SK-N-SH (cell line): ENCODE data around the gene ASPDH. TPM values are rescaled to one million over a fixed set of nuclear protein-coding genes. Genes with fewer than 3 reads are reported as not detected.
"Not testable (repeated sequence)": the region's sequence is repeated elsewhere in the genome, so short reads cannot be mapped to it uniquely, and the experiment has no call there.

Experiments
- CTCF ChIA-PET: fragments of 300-600, 350-600 bp; formaldehyde crosslinking; extraction: SDS; loops from one replicate; lab custom pipeline; 2021; lab: Yijun Ruan, JAX
- POLR2A ChIA-PET: fragments of 350-600 bp; sonication (Branson Sonifier 250); formaldehyde crosslinking; extraction: SDS; loops from one replicate; lab custom pipeline; 2020; ENCODE audit warnings: antibody characterized with exemption, inconsistent platforms; lab: Yijun Ruan, JAX
- DNase-seq: peaks from one replicate; pipeline ENCODE4 v3.0.0; 2012
- H2AFZ ChIP-seq: fragments of 200-600 bp; sonication (generic); 2 replicates; pipeline ENCODE4 v1.8.1; 2016; ENCODE audit warnings: antibody characterized with exemption, mild to moderate bottlenecking, low read depth
- H3F3A ChIP-seq: fragments of 200-600 bp; sonication (generic); replicated peaks from 2 replicates; pipeline ENCODE3; 2016; ENCODE audit warnings: antibody characterized with exemption, mild to moderate bottlenecking; ENCODE audit not compliant: insufficient read depth
- H3K27ac ChIP-seq, 2 experiments: fragments of 200-500 bp in 1 of 2; fragments of 200-600 bp in 1 of 2; sonication (Bioruptor generic) in 1 of 2; sonication (generic), shearing (Covaris generic) in 1 of 2; 2 replicates each; pipeline versions ENCODE4 v1.5.1 to v1.6.1; 2014 to 2016; ENCODE audit warnings: low read depth in 2 of 2, inconsistent platforms in 1 of 2, low read length in 1 of 2, mild to moderate bottlenecking in 1 of 2, mixed read lengths in 1 of 2
- H3K27me3 ChIP-seq: fragments of 200-600 bp; sonication (generic), shearing (Covaris generic); 2 replicates; pipeline ENCODE4 v1.6.1; 2016; ENCODE audit warnings: mixed run types; ENCODE audit not compliant: insufficient read depth
- H3K36me3 ChIP-seq, 2 experiments: fragments of 200-500 bp in 1 of 2; fragments of 200-600 bp in 1 of 2; sonication (Bioruptor generic) in 1 of 2; sonication (generic) in 1 of 2; replicated peaks in 1 of 2; 2 replicates each; pipeline versions ENCODE3 to v1.5.1; 2014 to 2016; ENCODE audit warnings: low read length in 1 of 2, mild to moderate bottlenecking in 1 of 2; ENCODE audit not compliant: insufficient read depth in 2 of 2, control insufficient read depth in 1 of 2
- H3K4me1 ChIP-seq, 2 experiments: fragments of 200-500 bp in 1 of 2; fragments of 200-600 bp in 1 of 2; sonication (Bioruptor generic) in 1 of 2; sonication (generic), shearing (Covaris generic) in 1 of 2; 2 replicates each; pipeline versions ENCODE4 v1.5.1 to v1.6.1; 2014 to 2016; ENCODE audit warnings: low read depth in 1 of 2, low read length in 1 of 2, mixed run types in 1 of 2; ENCODE audit not compliant: insufficient read depth in 2 of 2, control insufficient read depth in 1 of 2
- H3K4me2 ChIP-seq: fragments of 200-600 bp; sonication (generic), shearing (Covaris generic); 2 replicates; pipeline ENCODE4 v1.6.1; 2017; ENCODE audit warnings: mixed run types
- H3K4me3 ChIP-seq, 2 experiments: fragments of 200-500 bp in 1 of 2; fragments of 200-600 bp in 1 of 2; sonication (Bioruptor generic) in 1 of 2; sonication (generic), shearing (Covaris generic) in 1 of 2; 2 replicates each; pipeline versions ENCODE4 v1.5.1 to v1.8.1; 2014 to 2016; ENCODE audit warnings: low read depth in 2 of 2, inconsistent platforms in 1 of 2, low read length in 1 of 2, mild to moderate bottlenecking in 1 of 2, mixed read lengths in 1 of 2, moderate library complexity in 1 of 2
- H3K79me2 ChIP-seq: fragments of 200-600 bp; sonication (generic); 2 replicates; pipeline ENCODE4 v1.8.1; 2017; ENCODE audit warnings: mild to moderate bottlenecking; ENCODE audit not compliant: insufficient read depth
- H3K9ac ChIP-seq: fragments of 200-600 bp; sonication (generic); 2 replicates; pipeline ENCODE4 v1.6.1; 2017; ENCODE audit warnings: mixed run types
- H3K9me2 ChIP-seq: fragments of 200-600 bp; sonication (generic); 2 replicates; pipeline ENCODE4 v1.6.1; 2017; ENCODE audit warnings: mixed run types
- H3K9me3 ChIP-seq: fragments of 200-600 bp; sonication (generic); 2 replicates; pipeline ENCODE4 v1.6.1; 2017; ENCODE audit warnings: mixed run types, mild to moderate bottlenecking, moderate library complexity
- H4K20me1 ChIP-seq: fragments of 200-600 bp; sonication (generic); 2 replicates; pipeline ENCODE4 v1.6.1; 2017; ENCODE audit warnings: mild to moderate bottlenecking, mixed run types; ENCODE audit not compliant: insufficient read depth
- CHD2 ChIP-seq: fragments of 150-350 bp; IDR thresholded peaks from 2 replicates; pipeline ENCODE4 v1.6.1; 2018; ENCODE audit warnings: low read length; ENCODE audit not compliant: partially characterized antibody
- FOXM1 ChIP-seq: IDR thresholded peaks from 2 replicates; pipeline ENCODE4 v1.4.0; 2012; ENCODE audit warnings: low read depth, mild to moderate bottlenecking
- MEF2A ChIP-seq: IDR thresholded peaks from 2 replicates; pipeline ENCODE4 v1.4.0; 2012; ENCODE audit warnings: low read depth, borderline replicate concordance
- NFIC ChIP-seq: IDR thresholded peaks from 2 replicates; pipeline ENCODE4 v1.4.0; 2012; ENCODE audit warnings: borderline replicate concordance
- POLR2AphosphoS5 ChIP-seq: IDR thresholded peaks from 2 replicates; pipeline ENCODE4 v1.6.1; 2012; ENCODE audit warnings: low read depth, low read length
- RAD21 ChIP-seq: IDR thresholded peaks from 2 replicates; pipeline ENCODE4 v1.6.1; 2012; ENCODE audit warnings: mild to moderate bottlenecking, low read length
- SIN3A ChIP-seq: IDR thresholded peaks from 2 replicates; pipeline ENCODE4 v1.6.1; 2012; ENCODE audit warnings: low read depth, mild to moderate bottlenecking, low read length, moderate library complexity, borderline replicate concordance
- SMC3 ChIP-seq: IDR thresholded peaks from 2 replicates; pipeline ENCODE4 v1.6.1; 2012; ENCODE audit warnings: low read depth, low read length, improper control_type of control experiment
- WGBS: methylation state at CpG from one replicate; pipeline ENCODE4 v1.1.6; 2017; ENCODE audit warnings: low lambda C conversion rate; 5-methylcytosine and 5-hydroxymethylcytosine counted together
- polyA plus RNA-seq, 3 experiments: library from polyadenylated mRNA; depleted of rRNA; stranded (reverse); fragments of >200 nt; gene quantifications; 2 replicates each; pipeline ENCODE4 v1.2.3, GENCODE V29; 2012
- TF ChIP-seq, protein P1 (sequence below): fragments of 150-350 bp; IDR thresholded peaks from 2 replicates; pipeline ENCODE4 v1.6.1; 2017; ENCODE audit warnings: antibody characterized with exemption, low read length, low read depth, borderline replicate concordance
- TF ChIP-seq, protein P2 (sequence below): IDR thresholded peaks from 2 replicates; pipeline ENCODE4 v1.6.1; 2012; ENCODE audit warnings: mild to moderate bottlenecking, low read depth, low read length, moderate library complexity
- TF ChIP-seq, protein P3 (sequence below): IDR thresholded peaks from 2 replicates; pipeline ENCODE4; 2012
- TF ChIP-seq, protein P4 (sequence below): IDR thresholded peaks from 2 replicates; pipeline ENCODE4 v1.4.0; 2012; ENCODE audit warnings: low read depth, borderline replicate concordance
- TF ChIP-seq, protein P5 (sequence below): fragments of 150-350 bp; IDR thresholded peaks from 2 replicates; pipeline ENCODE4 v1.6.1; 2016; ENCODE audit warnings: mild to moderate bottlenecking, low read depth, low read length

Gene ASPDH
- polyA plus RNA-seq, 1 of the 3 experiments (the other 2 are of a cell fraction), result 0.07 TPM

GRCh38 chr19:50531171-50531612 lies 17.5 kb upstream of the ASPDH start:
- Histone ChIP-seq H3K27me3 (no peaks in the 10 kb centered on the region), H3K9me3 (no peaks in the 10 kb centered on the region; the same call in 1 of the 2 replicates), H3K36me3 (peaks cover 0 to 13% of the 10 kb centered on the region in 2 experiments), H3K4me3 (no peak overlapping the region), H3K4me2 (no peak overlapping the region), H3K27ac (no peak overlapping the region), H3K9ac (no peak overlapping the region), H3K9me2 (no peaks in the 10 kb centered on the region), H2AFZ (no peak overlapping the region), H3K79me2 (no peaks in the 10 kb centered on the region), H3K4me1 (peaks cover 0 to 3% of the 10 kb centered on the region in 2 experiments; a peak in 1 of 4 replicates), H3F3A (no peaks in the 10 kb centered on the region), H4K20me1 (no peaks in the 10 kb centered on the region)
- 68% methylated on average over 10 of the region's 14 CpGs for WGBS
- ChIA-PET POLR2A (no interaction called here), CTCF (no interaction called here)
- TF ChIP-seq NFIC, result no peak
- no peak for TF ChIP-seq RAD21
- TF ChIP-seq SMC3, result no peak
- no peak for TF ChIP-seq POLR2AphosphoS5
- no peak for DNase-seq

GRCh38 chr19:50528052-50528451 lies 14.3 kb upstream of the ASPDH start:
- H3K27me3 ChIP-seq, H3K9ac ChIP-seq, H3K27ac ChIP-seq, H3K4me3 ChIP-seq, H4K20me1 ChIP-seq, H3F3A ChIP-seq, H3K9me2 ChIP-seq, H3K79me2 ChIP-seq, H3K9me3 ChIP-seq, H2AFZ ChIP-seq, H3K4me1 ChIP-seq, DNase-seq, H3K4me2 ChIP-seq, H3K36me3 ChIP-seq, POLR2A ChIA-PET: not testable (repeated sequence)
- 73% methylated on average over 3 of the region's 3 CpGs for WGBS
- CTCF ChIA-PET, result interaction anchor here (1.3 to 3.2 kb wide), 3 partner anchors 9 to 29 kb away, joined by 4 to 36 read pairs (median 15); no protein-coding TSS in a partner anchor

DNA sequence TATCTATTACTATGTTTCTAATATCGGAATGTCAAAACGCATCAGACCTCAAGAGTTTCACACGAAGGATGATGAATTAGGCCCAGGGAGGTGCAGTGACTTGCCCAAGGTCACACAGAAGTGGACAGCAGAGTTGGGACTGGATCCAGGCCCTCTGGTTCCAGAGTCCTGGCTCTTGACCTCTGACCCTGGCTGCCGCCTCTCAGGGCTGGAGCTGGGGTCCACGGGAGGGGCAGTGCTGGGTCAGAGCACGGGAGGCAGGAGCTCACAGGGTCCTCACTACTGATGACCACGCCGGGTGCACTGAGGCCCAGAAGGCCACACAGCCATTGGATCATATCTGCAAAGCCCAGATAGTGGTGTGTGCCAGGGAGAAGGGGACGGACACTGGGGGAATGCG lies 9.2 kb upstream of the ASPDH start:
- Histone ChIP-seq H4K20me1 (no peaks in the 10 kb centered on the region), H3K9me2 (no peaks in the 10 kb centered on the region), H2AFZ (no peak overlapping the region), H3K4me3 (no peak overlapping the region), H3K4me1 (no peaks in the 10 kb centered on the region), H3K4me2 (no peak overlapping the region), H3K79me2 (no peaks in the 10 kb centered on the region), H3K36me3 (no peaks in the 10 kb centered on the region), H3K27me3 (no peaks in the 10 kb centered on the region), H3K9ac (no peak overlapping the region), H3K27ac (no peak overlapping the region), H3F3A (no peaks in the 10 kb centered on the region), H3K9me3 (no peaks in the 10 kb centered on the region)
- POLR2A ChIA-PET, result no interaction called here
- WGBS, result 84% methylated on average over 10 of the region's 10 CpGs
- CTCF ChIA-PET, result interaction anchor here (0.9 to 4.2 kb wide), 4 partner anchors 10 to 33 kb away, joined by 4 to 38 read pairs (median 11); no protein-coding TSS in a partner anchor
- DNase-seq, result no peak
- TF ChIP-seq, protein P1, sequence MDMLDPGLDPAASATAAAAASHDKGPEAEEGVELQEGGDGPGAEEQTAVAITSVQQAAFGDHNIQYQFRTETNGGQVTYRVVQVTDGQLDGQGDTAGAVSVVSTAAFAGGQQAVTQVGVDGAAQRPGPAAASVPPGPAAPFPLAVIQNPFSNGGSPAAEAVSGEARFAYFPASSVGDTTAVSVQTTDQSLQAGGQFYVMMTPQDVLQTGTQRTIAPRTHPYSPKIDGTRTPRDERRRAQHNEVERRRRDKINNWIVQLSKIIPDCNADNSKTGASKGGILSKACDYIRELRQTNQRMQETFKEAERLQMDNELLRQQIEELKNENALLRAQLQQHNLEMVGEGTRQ, result no peak
- TF ChIP-seq, protein P2, sequence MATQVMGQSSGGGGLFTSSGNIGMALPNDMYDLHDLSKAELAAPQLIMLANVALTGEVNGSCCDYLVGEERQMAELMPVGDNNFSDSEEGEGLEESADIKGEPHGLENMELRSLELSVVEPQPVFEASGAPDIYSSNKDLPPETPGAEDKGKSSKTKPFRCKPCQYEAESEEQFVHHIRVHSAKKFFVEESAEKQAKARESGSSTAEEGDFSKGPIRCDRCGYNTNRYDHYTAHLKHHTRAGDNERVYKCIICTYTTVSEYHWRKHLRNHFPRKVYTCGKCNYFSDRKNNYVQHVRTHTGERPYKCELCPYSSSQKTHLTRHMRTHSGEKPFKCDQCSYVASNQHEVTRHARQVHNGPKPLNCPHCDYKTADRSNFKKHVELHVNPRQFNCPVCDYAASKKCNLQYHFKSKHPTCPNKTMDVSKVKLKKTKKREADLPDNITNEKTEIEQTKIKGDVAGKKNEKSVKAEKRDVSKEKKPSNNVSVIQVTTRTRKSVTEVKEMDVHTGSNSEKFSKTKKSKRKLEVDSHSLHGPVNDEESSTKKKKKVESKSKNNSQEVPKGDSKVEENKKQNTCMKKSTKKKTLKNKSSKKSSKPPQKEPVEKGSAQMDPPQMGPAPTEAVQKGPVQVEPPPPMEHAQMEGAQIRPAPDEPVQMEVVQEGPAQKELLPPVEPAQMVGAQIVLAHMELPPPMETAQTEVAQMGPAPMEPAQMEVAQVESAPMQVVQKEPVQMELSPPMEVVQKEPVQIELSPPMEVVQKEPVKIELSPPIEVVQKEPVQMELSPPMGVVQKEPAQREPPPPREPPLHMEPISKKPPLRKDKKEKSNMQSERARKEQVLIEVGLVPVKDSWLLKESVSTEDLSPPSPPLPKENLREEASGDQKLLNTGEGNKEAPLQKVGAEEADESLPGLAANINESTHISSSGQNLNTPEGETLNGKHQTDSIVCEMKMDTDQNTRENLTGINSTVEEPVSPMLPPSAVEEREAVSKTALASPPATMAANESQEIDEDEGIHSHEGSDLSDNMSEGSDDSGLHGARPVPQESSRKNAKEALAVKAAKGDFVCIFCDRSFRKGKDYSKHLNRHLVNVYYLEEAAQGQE, result no peak
- TF ChIP-seq, protein P3, sequence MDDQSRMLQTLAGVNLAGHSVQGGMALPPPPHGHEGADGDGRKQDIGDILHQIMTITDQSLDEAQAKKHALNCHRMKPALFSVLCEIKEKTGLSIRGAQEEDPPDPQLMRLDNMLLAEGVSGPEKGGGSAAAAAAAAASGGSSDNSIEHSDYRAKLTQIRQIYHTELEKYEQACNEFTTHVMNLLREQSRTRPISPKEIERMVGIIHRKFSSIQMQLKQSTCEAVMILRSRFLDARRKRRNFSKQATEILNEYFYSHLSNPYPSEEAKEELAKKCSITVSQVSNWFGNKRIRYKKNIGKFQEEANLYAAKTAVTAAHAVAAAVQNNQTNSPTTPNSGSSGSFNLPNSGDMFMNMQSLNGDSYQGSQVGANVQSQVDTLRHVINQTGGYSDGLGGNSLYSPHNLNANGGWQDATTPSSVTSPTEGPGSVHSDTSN, result no peak
- TF ChIP-seq CHD2 (no peak), SMC3 (no peak), POLR2AphosphoS5 (no peak), MEF2A (no peak), RAD21 (no peak), SIN3A (no peak), FOXM1 (no peak)
- TF ChIP-seq, protein P4, sequence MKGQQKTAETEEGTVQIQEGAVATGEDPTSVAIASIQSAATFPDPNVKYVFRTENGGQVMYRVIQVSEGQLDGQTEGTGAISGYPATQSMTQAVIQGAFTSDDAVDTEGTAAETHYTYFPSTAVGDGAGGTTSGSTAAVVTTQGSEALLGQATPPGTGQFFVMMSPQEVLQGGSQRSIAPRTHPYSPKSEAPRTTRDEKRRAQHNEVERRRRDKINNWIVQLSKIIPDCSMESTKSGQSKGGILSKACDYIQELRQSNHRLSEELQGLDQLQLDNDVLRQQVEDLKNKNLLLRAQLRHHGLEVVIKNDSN, result no peak
- TF ChIP-seq, protein P5, sequence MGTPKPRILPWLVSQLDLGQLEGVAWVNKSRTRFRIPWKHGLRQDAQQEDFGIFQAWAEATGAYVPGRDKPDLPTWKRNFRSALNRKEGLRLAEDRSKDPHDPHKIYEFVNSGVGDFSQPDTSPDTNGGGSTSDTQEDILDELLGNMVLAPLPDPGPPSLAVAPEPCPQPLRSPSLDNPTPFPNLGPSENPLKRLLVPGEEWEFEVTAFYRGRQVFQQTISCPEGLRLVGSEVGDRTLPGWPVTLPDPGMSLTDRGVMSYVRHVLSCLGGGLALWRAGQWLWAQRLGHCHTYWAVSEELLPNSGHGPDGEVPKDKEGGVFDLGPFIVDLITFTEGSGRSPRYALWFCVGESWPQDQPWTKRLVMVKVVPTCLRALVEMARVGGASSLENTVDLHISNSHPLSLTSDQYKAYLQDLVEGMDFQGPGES, result no peak
